ENCODE data around the gene SRSF1.
A peak's percentile ranks its signal among the peaks of the same experiment; 100 is the strongest.

Gene SRSF1

DNA sequence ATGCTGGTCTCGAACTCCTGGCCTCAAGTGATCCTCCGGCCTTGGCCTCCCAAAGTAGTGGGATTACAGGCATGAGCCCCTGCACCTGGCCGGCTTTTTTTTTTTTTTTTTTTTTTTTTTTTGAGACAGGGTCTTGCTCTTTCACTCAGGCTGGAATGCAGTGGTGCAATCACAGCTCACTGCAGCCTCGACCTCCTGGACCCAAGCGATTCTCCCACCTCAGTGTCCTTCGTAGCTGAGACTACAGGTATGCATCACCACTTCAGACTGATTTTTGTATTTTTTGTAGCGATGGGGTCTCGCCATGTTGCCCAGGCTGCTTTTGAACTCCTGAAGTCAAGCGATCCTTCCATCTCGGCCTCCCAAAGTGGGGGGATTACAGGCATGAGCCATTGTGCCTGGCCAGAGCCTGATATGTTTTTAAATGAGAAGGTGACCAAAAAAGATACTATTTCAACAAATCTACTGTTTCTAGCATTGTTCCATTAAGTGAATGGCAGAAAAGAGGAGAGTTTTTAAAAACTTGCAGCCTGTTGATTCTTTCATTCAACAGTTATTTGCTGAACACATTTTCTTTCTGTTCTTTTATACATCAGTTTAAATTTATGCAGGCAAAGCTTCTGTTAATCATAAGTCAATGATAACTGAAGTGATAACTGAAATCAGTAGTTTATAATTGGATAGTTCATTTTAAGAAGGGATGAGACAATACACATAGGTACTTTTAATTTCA is 3.2 kb upstream of the SRSF1 start:
- no peak for DNase-seq

DNA sequence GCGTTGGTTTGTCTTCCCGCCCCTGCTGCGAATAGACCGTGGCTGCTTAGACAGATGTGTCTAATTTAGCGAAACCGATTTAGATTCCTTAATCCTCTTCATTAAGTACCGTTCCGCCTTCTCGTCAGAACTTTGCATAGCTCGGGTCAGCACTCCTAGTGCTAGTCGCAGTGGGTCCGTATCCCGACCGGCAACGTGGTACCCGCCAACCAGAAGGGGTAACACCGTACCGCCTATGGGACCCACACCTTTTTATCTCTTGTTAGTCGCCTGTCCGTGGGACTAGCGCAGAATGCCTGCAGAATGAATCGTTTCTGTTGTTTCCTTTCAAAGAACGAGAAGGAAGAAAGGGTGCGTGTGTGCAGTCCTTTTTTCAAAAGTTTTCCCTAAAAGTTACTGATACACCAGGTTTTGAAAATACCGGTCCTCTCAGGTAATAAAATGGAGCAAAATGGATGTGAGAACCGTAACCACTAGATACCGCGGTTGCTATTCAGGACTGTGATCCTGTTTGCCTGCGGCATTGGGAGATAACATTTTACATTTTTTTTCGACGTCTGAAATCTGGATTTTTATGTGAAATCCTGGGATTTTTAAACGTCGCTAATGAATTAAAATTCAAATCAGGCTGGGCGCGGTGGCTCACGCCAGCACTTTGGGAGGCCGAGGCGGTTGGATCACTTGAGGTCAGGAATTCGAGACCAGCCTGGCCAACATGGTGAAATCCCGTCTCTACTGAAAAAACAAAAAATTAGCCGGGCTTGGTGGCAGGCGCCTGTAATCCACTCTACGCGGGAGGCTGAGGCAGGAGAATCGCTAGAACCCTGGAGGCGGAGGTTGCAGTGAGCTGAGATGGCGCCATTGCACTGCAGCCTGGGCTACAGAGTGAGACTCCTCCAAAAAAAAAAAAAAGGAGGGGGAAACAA is 998 bp upstream of the SRSF1 start:
- DNase-seq = no peak

DNA sequence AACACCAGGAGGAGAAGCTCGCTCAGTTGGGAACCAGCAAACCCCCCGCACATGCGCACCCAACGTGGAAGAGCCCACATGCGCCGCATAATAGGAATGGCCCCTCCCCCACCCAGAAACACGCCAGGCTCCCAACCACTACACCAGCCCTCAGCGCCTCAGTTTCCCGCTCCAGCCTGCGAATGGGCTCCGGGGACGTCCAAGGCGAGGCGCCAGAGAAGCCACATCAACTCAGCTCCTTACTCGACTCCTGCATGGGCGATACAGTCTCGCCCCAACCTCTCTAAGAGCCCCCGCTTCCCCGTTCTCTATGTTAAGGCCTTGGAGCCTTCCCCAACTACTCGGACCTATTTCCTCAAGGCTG is 504 bp downstream of the SRSF1 start:
- peak; percentile 48 to 64 for DNase-seq

GRCh38 chr17:58005728-58006559 is 1.1 kb downstream of the SRSF1 start:
- DNase-seq = no peak

GRCh38 chr17:58005031-58005727 is 1.9 kb downstream of the SRSF1 start:
- no peak for DNase-seq

DNA sequence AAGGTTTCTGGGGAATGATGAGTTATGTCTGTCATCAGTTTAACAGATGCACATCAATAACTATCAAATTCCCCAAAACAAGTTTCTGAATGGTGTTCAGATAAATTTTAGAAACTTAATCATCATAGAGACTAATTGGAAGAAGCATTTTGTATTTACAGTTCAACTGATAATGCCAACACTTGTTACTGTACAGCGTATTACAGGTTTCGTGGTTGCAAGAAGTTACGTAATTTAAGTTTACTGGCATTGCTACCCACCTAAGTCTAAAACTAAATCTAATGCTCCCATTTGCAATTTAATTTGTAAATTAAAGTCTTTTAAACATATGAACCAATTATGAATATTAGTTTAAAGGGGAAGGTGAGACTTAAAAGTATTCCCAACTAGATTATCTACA is 3.0 kb downstream of the SRSF1 start:
- no peak for DNase-seq

DNA sequence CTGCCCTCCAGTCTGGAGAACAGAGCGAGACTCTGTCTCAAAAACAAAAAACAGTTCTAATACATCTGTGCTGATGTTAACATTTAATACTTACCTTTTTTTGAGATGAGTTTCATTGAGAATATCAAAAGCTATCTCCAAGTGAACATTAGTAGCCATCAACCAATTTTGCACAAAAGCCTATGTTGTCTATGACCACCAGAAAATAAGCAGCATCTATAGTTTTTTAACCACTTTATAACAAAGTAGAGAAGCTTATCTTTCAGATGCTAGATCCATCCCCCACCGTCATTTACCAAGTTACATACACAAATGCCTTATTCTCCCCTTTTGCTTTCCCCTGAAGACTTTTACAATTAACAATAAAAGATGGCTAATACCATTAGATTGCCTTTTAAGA is 4.1 kb downstream of the SRSF1 start:
- DNase-seq = no peak

GRCh38 chr17:58002154-58002948 is 4.7 kb downstream of the SRSF1 start:
- DNase-seq = no peak

GRCh38 chr17:58001461-58002124 is 5.5 kb downstream of the SRSF1 start:
- DNase-seq = no peak

GRCh38 chr17:57999496-58000017 is 7.5 kb downstream of the SRSF1 start:
- DNase-seq = peak; percentile 16 to 77

DNA sequence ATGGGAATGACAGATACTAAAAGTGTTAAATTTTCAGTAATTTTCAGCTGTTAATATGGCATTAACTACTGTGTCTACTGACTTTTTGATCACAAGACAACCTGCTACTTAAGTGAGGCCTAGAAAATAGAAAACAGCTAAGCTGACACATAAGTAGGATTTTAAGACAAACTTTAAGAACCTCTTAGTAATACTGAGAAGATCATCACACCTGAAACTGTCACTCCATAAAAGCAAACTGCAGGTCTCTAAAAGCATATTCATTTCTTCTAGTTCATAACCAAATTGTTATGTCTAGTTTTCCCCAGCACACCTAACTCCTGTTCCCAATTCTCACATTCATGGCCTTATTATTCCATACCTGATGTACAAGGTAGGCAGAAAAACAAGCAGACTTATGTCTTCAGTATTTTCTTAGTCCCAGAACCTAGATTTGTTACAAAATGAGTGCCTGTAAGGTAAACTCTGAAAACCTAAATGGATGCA is 8.0 kb downstream of the SRSF1 start:
- DNase-seq = no peak

- no peak for DNase-seq
Observed at GRCh38 chr17:57997085-57997809, 9.8 kb downstream of the SRSF1 start.

- peak; percentile 50 to 59 for DNase-seq
Observed at GRCh38 chr17:57995076-57995956, 11.7 kb downstream of the SRSF1 start.

DNA sequence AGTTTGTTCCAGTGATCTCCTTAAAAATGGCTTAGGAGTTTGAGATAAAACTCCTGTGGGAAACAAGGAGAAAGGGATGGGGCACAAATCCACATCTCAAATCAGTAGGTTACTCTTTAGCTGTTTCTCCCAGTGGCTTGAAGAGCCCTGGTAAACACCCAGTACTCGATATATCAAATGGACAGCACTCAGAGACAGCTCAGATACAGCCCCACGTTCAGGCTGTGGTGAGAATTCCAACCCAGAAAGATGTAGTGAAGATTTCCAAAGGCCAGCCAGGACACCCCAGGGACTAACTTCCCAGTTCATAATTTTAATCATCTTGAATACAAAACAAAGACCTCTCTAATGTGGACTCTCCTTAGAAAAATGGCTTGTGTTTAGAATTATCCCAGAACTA is 12.6 kb downstream of the SRSF1 start:
- DNase-seq = no peak

- no peak for DNase-seq
Observed at GRCh38 chr17:57993471-57994365, 13.3 kb downstream of the SRSF1 start.

- no peak for DNase-seq
Observed at GRCh38 chr17:57991537-57991936, 15.5 kb downstream of the SRSF1 start.

- DNase-seq = no peak
Observed at GRCh38 chr17:57990037-57990436, 17.0 kb downstream of the SRSF1 start.
